Activated CD8-positive, alpha-beta memory T cell treated with anti-CD3 and anti-CD28 coated beads, Interleukin-2, amount 50 U/mL, for 24 hours (primary cell): Measurements from ENCODE around the gene SLC25A40.
"Not testable (repeated sequence)": the region's sequence is repeated elsewhere in the genome, so short reads cannot be mapped to it uniquely, and the experiment has no call there.

Source experiments
- DNase-seq: peaks from one replicate; pipeline ENCODE4 v3.0.0-alpha.2; 2020; ENCODE audit errors: extremely low read depth

SLC25A40 gene

GRCh38 chr7:87872346-87872745, 3.8 kb downstream of the SLC25A40 start:
- no peak for DNase-seq

GRCh38 chr7:87870471-87870870, 5.7 kb downstream of the SLC25A40 start:
- no peak for DNase-seq

- DNase-seq = not testable (repeated sequence)
These were observed 9.6 kb downstream of the SLC25A40 start for GRCh38 chr7:87866533-87866932.

DNA sequence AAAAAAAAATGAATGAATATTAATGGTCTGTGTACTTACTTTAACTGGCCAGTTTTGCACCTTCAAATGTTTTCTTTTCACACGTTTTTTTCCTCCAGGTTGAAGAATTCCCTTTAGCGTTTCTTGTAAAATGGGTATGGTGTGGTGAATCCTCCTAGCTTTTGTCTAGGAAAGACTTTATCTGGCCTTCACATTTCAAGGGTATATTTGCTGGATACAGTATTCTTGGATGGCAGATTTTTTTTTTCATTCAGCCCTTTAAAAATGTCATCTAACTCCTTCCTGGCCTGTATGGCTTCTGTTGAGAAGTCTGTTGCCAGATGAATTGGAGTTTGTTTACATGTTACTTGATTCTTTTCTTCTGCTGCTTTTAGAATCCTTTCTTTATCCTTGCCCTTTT, 10.1 kb downstream of the SLC25A40 start:
- DNase-seq = no peak

- DNase-seq = no peak
These were observed 17.6 kb downstream of the SLC25A40 start for GRCh38 chr7:87858417-87859100.

DNA sequence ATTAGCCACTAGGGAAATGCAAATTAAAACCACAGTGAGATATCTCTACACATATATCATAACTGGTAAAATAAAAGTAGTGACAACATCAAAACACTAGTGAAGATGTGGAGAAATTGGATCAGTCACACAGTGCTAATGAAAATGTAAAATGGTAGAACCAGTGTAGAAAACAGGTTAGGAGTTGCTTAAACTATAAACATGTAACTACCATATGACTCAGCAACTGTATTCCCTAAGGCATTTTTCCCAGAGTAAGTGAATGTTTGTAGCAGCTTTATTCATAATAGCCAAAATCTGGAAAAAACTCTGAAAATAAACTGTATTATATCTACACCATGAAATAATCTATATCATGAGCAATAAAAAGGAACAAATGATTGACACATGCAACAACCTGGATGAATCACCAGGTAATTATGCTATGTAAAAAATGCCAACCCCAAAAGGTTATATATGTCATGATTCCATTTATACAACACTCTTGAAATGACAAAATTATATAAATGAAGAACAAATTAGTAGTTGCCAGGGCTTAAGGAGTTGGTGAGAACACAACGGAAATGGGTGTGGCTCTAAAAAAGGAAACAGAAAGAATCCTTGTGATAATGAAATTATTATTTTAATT, 22.8 kb downstream of the SLC25A40 start:
- DNase-seq = no peak

DNA sequence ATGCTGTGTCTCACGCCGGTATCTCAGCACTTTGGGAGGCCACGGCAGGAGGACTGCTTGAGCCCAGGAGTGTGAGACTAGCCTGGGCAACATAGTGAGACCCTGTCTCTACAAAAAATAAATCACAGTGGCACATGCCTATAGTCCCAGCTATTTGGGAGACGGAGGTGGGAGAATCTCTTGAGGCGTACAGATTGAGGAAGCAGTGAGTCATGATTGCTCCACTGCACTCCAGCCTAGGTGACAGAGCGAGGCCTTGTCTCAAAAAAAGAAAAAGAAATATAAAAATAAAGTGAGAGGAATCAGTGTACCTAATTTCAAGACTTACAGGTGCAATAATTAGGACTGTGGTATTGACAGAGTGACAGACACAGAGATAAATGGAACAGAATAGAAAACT, 23.9 kb downstream of the SLC25A40 start:
- DNase-seq = no peak

GRCh38 chr7:87850836-87851593, 25.1 kb downstream of the SLC25A40 start:
- DNase-seq = no peak

DNA sequence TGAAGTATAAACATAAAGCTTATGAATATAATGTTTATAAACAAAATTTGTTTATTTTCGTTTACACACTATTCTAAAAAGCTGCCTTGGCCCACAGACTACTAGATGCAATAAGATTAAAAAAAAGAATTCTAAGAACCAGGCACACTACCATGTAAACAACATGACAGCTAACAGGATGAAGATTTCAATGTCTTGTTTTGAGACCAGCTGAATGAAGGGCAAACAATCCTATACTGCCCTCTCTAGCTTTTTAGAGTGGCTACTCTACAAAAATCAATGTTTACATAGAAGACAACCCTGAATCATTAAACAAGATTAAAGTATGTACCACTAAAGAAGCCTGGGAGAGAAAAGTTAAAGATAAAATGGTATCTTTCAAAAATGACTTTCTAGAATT, 38.6 kb downstream of the SLC25A40 start:
- no peak for DNase-seq

GRCh38 chr7:87833130-87833529, 43.0 kb downstream of the SLC25A40 start:
- DNase-seq = no peak

GRCh38 chr7:87831097-87831496, 45.1 kb downstream of the SLC25A40 start:
- DNase-seq = no peak

GRCh38 chr7:87828383-87828782, 47.8 kb downstream of the SLC25A40 start:
- not testable (repeated sequence) for DNase-seq

DNA sequence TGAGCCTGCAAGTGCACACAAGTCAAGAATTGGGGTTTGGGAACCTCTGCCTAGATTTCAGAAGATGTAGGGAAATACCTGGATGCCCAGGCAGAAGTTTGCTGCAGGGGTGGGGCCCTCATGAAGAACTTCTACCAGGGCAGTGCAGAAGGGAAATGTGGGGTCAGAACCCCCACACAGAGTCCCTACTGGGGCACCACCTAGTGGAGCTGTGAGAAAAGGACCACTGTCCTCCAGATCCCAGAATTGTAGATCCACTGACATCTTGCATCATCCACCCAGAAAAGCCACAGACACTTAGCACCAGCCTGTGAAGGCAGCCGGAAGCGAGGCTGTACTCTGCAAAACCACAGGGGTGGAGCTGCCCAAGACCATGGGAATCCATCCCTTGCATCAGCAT, 50.8 kb downstream of the SLC25A40 start:
- DNase-seq = not testable (repeated sequence)

DNA sequence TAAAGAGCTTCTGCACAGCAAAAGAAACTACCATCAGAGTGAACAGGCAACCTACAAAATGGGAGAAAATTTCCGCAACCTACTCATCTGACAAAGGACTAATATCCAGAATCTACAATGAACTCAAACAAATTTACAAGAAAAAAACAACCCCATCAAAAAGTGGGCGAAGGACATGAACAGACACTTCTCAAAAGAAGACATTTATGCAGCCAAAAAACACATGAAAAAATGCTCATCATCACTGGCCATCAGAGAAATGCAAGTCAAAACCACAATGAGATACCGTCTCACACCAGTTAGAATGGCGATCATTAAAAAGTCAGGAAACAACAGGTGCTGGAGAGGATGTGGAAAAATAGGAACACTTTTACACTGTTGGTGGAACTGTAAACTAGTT, 54.1 kb downstream of the SLC25A40 start:
- DNase-seq = not testable (repeated sequence)

DNA sequence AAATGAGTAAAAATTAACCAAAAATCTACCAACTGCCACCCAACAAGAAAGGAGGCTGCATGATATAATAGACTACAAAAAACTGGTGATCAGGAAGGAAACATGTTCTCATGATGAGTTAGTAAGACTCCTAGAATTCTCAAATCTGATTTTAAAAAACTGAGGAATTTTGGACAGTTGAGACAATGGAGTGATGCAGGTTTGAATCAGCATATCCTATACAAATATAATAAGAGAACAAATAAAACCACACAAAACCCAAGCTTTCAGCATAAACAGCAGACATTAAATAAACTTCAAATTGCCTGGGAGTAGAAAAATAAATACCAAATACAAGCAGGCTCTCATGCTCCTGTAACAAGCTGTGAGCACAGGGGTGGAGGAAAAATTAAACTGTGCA, 57.8 kb downstream of the SLC25A40 start:
- no peak for DNase-seq

GRCh38 chr7:87816389-87816788, 59.8 kb downstream of the SLC25A40 start:
- no peak for DNase-seq

- no peak for DNase-seq
These were observed 65.4 kb downstream of the SLC25A40 start for GRCh38 chr7:87810726-87811125.

GRCh38 chr7:87810130-87810529, 66.0 kb downstream of the SLC25A40 start:
- no peak for DNase-seq

- no peak for DNase-seq
These were observed 70.0 kb downstream of the SLC25A40 start for GRCh38 chr7:87806150-87806549.

DNA sequence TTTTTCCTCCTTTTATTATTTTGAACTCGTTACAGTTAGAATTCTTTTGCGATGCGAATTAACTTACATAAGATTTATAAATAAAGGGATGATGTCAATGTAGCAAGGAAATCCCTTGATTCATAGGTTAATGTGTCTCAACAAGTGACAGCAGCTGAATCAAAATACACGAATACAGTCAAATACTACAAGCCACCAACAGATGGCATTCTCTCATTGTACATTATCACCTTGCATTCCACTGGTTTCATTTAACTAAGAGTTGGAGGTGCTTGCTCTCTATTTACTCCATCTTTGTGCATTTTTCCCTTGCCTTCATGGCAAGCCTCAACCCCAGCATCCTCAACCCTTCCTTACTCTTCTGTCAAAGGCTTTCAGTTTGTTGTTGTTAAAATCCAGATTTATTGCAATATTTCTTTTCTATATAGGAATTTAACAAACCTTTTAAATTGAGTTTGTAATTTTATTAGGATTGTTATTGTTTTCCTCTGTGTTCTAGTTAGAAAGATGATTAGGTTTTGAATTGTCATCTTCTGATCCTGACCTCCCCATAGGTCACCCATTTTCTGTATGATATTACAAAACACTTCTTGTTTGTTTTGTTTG, 78.3 kb downstream of the SLC25A40 start:
- DNase-seq = no peak

DNA sequence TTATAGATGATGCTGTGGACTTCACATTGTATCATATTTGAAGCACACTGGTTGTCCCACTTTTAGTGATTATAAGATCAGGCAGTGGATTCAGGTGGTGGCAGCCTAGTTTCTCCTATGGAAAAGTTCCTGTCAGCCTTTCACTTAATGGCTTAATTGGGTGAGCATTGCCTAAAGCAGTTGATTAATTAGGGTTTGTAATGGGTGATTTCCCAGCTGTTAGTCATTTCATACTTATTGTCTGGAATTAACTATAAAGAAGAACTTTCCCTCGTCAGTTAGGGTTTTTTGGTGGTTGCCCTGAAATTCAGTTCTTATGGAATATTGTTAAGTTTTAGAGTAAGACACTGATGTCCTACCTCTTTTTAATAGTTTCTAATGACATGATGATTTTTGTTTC, 78.8 kb downstream of the SLC25A40 start:
- DNase-seq = no peak

- DNase-seq = no peak
These were observed 90.7 kb downstream of the SLC25A40 start for GRCh38 chr7:87785368-87785995.
